Activated gamma-delta T cell treated with anti-CD3 and anti-CD28 coated beads, Interleukin-2, amount 50 U/mL, for 16 hours (primary cell): Measurements from ENCODE around the gene IRF8.

ENCODE experiments used
- DNase-seq: peaks from one replicate; pipeline ENCODE4 v3.0.0-alpha.2; 2020; ENCODE audit warnings: low read depth

Gene IRF8

DNA sequence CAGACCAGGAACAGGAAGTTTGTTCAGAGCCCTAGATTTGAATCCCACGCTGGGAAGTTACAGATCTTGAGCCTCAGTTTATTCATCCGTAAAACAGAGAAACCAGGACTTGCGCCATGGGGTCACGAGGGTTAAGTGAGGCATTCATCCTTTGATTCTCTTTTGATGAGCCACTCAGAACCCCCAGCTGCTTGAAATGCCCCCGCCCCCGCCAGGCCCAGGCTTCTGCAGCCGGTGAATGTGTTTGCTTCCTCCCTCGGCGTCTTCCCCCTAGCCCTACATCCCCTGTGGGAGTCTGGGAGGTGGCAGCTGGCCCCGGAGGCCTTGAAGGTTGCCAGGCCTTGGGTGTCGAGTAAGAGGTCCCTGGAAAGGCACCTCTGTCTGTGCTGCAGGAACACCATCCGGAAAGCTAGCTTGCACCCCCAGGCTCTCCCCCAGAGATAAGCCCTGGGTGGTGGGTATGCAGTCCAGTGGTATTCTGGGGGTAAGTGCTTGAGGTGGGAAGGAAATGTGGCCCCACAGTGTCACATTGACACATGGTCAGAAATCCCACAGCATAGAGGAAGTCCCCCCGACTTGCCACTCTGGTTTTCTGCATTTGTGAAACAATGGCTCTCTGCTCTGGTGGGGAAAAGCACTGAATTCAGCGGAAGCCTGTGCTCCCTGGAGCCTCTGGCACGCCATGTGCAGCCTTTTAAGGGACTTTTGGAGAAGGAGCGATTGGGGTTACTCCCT lies 14.9 kb downstream of the IRF8 start:
- no peak for DNase-seq

DNA sequence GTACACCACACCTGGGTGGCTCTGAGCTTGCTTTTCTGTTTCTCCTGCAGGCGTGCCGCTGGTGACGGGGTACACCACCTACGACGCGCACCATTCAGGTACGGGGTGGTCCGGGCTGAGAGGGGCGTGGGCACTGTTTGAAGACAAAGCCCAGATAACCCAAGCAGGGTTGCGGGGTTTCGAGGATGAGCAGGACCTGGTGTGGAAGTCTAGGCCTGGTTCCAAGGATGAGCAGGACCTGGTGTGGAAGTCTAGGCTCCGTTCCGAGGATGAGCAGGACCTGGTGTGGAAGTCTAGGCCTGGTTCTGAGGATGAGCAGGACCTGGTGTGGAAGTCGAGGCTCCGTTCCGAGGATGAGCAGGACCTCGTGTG lies 15.4 kb downstream of the IRF8 start:
- DNase-seq = no peak

DNA sequence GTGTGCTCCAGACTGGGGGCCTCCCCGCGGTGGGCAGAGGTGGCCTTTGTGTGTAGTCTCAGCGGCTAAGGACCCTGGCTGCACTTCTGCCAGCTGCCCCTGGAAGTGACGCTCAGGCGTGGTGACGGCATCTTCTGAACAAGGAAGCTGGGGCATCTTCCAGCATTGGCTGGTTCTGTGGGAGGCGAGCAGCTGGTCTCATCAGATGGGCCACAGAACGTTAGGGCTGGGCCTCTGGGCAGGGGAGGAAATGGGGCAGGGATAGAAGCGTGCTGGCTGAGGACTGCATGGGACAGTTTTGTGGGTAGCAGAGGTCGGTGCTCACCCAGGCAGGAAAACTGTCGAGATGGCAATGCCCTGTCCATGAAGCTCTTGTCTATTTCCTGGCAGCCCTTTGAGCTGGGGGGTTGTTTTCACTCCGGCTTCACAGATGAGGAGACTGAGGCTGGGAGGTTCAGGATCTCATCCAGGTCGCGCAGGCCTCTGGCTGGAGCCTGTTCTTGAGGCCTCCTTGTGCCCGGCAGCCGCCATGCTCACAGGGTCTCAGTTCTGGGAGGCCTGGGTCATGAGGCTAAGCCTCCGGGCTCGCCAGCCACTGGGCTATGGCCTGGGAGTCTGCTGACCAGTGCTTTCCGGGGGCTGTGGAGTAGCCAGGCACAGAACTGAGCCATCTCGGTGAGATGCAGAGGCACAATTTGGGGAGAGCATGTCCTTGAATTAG lies 16.3 kb downstream of the IRF8 start:
- no peak for DNase-seq

DNA sequence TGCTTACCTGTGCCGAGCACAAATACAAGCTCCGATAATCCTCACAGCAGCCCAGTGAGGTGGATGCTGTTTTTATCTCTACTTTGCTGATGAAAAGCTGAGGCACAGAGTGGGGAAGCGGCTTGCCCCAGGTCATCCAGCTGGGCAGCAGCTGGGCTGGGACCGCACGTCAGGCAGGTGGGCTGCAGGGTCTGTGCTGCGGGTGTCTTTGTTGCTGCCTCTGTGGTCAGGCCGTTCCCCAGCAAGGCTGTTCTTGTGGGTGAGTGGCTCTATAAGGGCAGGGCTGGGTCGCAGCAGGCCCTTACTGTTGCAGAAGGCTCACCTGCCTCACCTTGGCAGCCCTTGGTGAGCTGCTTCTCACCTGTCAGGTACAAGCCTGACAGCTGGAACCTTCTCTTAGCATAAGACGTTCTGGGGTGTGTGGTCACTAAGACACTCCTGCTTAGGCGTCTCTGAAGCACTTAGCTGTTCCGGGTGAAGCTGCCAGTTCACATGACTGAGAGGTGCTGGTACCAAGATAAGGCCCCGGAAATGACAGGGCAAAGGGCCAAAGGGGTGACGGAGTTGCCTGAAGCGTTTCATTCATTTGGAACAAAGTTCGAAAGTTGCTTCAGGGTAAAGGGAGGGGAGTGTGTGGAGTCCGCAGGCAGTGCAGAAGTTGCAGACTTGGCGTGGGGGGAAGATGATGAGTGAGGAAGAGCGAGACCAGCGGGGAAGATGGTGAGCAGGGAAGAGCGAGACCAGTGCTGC lies 17.4 kb downstream of the IRF8 start:
- no peak for DNase-seq

DNA sequence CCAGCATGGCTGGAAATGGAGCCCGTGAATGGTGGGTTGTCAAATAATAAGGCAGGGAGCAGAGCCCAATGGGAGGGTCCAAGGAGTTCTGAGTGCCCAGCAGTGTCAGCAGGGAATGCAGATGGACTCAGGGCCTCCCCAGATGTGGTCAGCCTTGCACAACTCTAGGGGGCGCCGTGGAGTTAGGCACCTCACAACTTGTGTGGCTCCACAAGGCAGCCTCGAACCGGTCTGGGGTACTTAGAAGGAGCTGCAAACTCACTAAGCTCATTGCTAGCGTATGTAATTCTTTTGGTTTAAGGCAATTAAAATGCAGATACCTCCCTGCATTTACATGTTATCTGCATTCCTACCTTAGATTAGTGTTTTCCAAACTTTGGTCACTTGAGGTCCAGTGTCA lies 18.1 kb downstream of the IRF8 start:
- DNase-seq = no peak

DNA sequence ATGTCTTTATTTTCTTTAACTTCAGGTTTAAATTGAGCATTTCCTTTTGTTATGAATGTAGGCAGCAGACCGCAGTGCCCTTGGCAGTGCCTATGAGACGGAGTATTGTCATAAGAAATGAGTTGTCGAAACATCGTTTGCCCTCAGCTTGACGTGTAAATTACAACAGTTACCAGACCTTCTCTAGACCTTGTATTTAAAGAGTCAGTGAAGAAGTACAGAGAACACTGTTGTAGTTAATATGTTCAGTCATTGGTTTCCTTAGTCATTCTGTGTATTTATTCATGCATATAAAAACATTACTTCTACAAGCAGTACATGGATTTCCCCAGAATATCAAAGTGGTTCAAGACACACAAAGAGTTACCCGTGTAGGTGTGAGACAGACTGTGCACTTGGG lies 19.0 kb downstream of the IRF8 start:
- no peak for DNase-seq

DNA sequence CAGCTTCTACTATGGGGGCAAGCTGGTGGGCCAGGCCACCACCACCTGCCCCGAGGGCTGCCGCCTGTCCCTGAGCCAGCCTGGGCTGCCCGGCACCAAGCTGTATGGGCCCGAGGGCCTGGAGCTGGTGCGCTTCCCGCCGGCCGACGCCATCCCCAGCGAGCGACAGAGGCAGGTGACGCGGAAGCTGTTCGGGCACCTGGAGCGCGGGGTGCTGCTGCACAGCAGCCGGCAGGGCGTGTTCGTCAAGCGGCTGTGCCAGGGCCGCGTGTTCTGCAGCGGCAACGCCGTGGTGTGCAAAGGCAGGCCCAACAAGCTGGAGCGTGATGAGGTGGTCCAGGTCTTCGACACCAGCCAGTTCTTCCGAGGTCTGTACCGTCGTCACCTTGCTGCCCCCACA lies 19.5 kb downstream of the IRF8 start:
- no peak for DNase-seq

DNA sequence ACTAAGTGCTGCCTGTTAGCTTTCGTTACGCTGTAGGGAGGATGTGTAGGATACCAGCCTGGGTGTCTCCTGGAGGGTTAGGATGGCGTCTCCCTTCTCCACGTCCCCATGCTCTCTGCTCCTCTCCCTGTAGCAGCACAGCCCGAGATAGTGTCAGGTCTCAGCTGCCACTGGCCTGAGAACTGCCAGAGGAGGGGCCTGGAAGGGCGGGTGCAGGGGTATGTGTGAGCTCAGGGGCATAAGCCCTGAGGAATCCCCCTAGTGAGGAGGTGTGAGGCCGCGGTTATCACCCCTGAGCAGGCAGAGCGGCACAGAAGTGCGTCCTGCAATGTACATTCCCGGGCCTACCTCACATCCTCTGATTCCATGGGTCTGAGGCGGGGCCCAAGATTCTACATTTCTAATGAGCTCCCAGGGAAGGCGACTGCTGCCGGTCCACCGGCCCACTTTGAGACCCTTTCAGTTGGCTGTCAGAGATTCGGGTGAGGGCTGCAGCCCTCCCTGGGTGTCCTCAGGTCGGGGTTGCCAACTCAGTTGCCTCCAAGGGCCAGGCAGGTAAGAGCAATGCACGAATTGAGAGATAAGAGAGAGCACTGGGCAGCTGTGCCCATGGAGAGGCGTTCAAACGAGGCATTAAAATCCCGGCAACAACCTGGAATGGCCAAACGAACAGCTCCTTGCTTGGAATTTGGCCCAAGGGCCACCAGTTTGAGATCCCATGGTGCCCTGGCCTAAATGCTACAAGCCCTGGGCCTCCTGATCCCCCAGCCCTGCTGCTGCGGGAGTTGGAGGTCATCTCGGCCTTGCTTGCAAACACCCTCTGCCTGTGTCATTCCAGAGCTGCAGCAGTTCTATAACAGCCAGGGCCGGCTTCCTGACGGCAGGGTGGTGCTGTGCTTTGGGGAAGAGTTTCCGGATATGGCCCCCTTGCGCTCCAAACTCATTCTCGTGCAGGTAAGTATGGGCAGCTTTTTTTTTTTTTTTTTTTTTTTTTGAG lies 20.6 kb downstream of the IRF8 start:
- no peak for DNase-seq

DNA sequence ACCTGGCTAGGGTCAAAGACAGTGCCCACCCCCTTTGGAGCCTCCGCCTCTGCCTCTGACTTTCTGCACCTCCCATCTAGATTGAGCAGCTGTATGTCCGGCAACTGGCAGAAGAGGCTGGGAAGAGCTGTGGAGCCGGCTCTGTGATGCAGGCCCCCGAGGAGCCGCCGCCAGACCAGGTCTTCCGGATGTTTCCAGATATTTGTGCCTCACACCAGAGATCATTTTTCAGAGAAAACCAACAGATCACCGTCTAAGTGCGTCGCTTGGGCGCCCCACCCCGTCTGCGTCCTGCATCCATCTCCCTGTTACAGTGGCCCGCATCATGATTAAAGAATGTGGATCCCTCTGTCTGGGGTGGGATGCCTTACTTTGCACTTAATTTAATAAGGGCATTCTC lies 22.1 kb downstream of the IRF8 start:
- DNase-seq = no peak

DNA sequence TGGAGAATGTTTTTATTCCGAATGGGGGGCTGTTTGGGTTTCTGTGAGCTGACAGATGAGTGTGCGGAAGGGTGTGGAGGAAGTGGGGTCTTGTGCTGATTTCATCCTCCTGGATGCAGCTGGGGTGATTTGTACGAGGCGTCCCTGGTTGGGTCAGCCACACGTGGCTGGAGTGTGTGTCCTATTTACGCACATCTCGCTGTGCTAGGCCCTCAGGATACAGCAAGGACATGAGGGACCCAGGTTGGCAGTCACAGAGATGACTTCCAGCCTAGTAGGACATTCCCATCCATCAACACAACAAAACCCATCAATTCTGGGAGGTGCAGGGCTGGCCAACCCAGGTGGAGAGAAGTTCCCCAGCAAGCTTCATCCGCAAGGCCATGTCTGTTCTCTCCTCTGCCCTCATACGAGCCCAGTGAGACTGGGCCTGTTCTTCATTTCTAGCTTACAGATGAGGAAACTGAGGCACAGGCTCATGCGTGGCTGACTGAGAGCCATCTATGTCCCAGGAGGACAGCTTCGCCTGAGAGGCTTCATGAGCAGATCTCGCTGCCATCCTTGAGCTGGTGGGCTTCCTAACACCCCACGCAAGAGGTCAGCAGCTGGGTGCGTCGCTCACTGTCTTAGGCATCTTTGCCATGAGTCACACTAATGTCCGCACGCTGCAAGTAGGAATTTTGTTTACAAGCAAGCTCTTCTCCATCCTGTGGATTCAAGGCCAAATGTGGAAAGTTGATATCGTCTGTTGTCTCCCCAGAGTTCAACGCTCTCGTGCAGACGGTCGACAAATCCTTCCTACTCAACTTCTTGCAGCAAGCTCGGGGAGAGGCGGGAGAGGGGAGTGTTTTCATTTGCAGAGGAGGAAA lies 24.4 kb downstream of the IRF8 start:
- DNase-seq = no peak

DNA sequence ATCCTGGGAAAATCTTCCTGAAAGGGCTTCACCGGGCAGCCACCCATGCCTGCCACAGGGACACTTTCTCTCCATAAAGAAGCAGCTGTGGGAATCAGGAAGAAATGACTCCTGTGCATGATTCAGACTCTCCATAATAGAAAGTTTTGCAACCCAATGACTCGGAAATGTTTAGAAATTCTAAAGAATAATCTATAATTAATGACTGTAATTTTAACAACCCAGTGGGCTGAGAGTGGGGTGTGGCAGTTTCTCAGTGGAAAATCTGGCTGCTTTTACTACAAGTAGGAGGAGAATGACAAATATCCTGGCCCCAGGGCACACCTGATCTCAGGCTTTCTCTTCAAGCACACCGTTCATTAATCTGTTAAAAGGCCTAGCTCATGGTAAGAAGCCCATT lies 25.7 kb downstream of the IRF8 start:
- DNase-seq = no peak

DNA sequence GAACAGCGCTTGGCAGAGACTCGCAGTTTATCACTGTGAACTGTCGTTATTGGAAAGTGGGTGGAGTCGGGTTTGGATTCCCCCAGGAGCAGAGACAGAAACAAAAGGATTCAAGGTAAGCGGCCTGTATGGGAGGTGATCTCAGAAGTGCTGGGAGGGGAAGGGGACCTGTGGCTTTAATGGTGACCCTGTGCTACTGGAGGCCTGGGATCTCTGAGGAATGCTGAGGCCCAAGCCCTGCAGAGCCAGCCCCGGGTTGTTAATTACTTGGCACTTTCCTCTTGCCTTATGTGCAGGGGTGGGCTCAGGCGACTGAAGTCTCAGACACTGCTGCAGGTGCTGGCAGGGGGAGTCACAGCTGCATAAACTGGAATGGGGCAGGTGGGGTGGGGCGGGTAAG lies 27.4 kb downstream of the IRF8 start:
- no peak for DNase-seq

DNA sequence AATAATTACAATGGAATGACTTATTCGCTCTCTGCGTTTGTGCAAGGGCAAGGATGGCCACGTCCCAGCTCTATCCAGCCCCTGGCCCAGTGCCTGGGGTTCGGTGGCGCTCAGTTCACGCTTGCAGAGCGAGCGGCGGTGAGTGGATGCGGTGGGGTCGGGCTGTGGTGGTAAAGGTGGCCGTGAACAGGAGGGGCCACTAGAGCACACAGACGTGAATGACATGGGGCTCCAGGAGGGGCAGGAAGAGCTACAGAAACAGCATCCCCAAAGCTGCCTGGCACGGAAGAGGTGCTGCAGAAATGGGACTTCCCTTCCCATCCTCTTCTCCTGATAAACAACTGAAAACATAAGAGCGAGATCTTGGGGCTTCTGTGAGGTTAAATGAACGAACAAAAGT lies 28.4 kb downstream of the IRF8 start:
- DNase-seq = no peak

DNA sequence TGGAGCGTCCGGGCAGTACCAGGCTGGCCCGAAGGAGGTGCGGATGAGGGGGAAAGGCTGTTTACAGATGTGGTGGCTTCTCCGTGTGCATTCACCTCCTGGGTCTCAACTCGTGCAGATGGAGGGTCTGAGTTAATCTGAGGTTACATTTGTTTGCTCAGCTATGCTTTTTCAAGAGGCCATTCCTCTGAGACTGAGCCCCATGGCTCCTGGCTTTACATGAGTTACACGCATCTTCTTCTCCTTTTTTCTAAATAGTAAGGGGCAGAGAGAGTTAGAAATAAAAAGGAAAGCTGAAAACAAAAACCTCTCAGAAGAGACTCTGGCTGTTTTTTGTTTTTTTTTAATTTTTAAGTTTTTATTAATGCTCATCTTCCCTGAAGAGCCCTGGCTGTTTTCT lies 29.0 kb downstream of the IRF8 start:
- DNase-seq = no peak

DNA sequence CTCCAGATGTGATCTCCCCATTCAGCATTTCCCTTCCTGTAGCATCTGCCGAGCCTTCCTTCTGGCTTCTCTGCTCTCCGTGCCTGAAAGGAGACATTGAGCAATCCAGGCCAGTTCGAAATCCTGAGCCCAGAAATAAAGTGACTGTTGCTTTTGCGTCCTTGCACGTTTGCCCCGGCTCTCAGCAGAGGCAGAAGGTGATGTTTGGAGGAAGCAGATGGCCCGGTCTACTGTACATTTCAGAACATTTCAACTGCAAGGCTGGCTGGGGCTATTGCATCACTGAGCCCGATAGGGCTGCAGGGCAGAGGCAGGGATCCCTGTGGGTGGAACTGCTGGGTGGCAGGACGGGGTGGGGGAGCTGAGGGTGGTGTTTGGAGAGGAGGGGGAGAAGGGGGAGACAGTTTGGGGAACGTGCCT lies 29.4 kb downstream of the IRF8 start:
- no peak for DNase-seq

DNA sequence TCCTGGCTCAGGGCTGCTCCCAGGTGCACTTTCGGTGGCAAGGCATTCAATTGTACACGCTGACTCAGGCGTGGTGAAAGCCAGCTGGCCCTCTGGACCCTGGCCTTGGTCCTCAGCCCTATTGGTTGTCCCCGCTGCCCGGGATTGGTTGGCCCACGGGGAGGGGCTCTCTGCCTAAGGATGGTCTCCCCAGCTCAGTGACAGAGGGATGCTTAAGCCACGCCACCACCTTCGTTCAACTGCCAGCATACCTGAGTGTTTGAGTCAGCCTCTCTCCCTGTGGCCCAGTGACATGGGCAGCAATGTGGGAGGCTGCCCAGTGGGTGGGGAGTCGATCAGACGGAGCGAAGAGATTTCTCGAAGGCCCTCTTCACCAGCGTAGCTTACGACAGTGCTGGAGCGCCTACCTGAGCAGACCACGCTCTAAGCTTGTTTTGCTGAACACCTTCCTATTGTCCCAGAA lies 30.3 kb downstream of the IRF8 start:
- DNase-seq = no peak

DNA sequence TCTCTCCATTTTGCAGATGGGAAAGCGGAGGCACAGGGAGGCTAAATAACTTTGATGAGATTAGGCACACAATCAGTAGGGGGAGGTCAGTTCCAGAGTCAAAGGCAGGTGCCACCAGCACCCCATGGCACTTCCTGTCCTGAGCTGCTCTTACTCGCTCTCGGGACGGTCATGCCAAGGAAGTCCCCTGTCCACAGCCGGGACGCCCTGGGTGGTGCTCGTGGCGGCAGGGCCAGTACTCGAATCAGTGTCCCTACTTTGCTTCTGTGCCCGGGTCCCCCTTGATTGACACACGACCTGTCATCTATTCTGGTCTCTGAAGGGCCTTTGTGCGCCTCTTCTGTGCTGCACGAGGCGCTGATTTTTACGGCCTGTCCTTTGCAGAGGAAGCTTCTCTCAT lies 31.3 kb downstream of the IRF8 start:
- DNase-seq = no peak

DNA sequence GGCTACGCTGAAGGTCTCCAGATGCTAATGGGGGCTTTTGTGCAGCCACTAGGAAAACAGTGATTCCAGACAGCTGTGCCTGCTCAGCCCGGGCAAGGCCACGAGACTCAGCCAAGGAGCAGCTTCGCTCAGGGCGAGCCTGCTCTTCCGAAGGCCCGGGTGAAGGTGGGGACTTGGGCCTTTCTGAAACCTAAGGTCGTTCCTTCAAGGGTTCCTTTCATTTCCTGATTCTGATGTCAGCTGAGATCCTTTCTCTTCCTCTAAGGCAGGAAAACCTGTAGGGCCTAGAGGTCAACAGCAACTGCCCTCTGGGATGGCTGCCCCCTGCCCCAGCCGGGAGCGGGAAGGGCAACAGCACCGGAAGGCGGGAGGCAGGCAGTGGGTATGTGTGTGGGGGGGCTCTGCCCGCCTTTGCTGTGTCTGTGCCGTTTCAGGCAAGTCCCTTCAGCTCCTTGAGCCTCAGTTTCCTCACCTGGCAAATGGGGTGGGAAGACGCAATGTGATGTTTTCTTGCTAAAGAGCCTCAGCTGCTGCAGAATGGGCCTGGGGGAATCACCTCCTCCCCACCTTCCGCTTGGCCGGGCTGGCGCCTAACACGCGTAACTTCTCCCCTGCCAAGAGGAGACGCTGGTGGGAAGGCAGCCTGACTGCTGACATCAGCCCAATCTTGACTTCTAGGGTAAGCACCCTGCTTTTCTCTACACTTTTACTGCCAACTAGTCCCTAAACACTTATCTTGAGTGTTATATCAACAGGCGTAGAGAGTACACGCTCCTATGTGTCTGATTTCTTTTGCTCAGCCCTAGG lies 32.8 kb downstream of the IRF8 start:
- DNase-seq = no peak

DNA sequence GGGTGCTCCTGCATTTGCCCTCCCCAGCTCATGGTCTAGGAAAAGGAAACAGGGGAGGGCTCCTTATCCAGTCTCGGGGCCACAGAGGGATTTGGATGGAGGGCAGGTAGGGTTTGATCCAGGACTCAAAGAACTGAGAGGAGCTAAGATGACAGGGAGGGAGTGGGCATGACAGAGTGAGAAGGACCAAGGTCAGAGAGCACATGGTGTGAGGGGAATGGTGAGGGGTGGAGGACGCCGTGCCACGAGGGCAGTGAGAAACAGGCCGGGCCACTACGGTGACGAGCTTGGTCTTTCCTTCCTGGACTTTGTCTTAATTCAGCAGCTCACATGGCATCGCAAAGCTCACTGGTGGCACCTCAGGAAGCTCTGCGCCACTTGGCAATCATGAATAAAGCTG lies 35.2 kb downstream of the IRF8 start:
- no peak for DNase-seq

DNA sequence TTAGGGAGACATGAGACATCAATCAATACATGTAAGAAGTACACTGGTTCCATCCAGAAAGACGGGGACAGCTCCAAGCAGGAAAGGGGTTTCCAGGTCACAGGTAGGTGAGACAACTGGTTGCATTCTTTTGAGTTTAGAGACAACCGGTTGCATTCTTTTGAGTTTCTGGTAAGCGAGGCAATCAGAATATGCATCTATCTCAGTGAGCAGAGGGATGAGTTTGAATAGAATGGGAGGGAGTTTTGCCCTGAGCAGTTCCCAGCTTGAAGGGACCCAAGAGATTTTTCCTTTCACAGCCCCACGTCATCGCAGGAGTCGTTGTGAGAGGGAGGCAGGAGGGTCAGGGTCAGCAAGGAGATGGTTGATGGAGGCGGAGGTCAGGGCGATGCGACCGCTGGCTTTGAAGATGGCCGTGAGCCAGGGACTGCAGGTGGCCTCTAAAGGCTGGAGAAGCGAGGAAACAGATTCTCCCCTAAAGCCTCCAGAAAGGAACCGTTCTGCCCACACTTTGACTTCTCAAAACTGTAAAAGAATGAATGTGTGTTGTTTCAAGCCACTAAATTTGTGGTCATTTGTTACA lies 36.5 kb downstream of the IRF8 start:
- no peak for DNase-seq
